Measurements from ENCODE around the gene WIPF1.

WIPF1 gene

GRCh38 chr2:174595116-174595809, 2.3 kb downstream of the WIPF1 start:
- no peak for DNase-seq (ENCODE audit: low spot score)

- DNase-seq (ENCODE audit: low spot score): no peak
Measured at GRCh38 chr2:174594456-174594855, 3.1 kb downstream of the WIPF1 start.

- no peak for DNase-seq (ENCODE audit: low spot score)
Measured at GRCh38 chr2:174593574-174594203, 3.9 kb downstream of the WIPF1 start.

GRCh38 chr2:174593041-174593440, 4.6 kb downstream of the WIPF1 start:
- no peak for DNase-seq (ENCODE audit: low spot score)

GRCh38 chr2:174591740-174592139, 5.9 kb downstream of the WIPF1 start:
- no peak for DNase-seq (ENCODE audit: low spot score)

GRCh38 chr2:174590928-174591648, 6.5 kb downstream of the WIPF1 start:
- no peak for DNase-seq (ENCODE audit: low spot score)

- no peak for DNase-seq (ENCODE audit: low spot score)
Measured at GRCh38 chr2:174590346-174590745, 7.3 kb downstream of the WIPF1 start.

GRCh38 chr2:174589334-174589733, 8.3 kb downstream of the WIPF1 start:
- DNase-seq (ENCODE audit: low spot score): no peak

- DNase-seq (ENCODE audit: low spot score): no peak
Measured at GRCh38 chr2:174588463-174588862, 9.1 kb downstream of the WIPF1 start.

- no peak for DNase-seq (ENCODE audit: low spot score)
Measured at GRCh38 chr2:174587579-174587978, 10.0 kb downstream of the WIPF1 start.

GRCh38 chr2:174586418-174587295, 10.9 kb downstream of the WIPF1 start:
- no peak for DNase-seq (ENCODE audit: low spot score)

GRCh38 chr2:174585657-174586252, 11.8 kb downstream of the WIPF1 start:
- no peak for DNase-seq (ENCODE audit: low spot score)

GRCh38 chr2:174585146-174585545, 12.5 kb downstream of the WIPF1 start:
- no peak for DNase-seq (ENCODE audit: low spot score)

- no peak for DNase-seq (ENCODE audit: low spot score)
Measured at GRCh38 chr2:174581491-174581890, 16.1 kb downstream of the WIPF1 start.

- DNase-seq (ENCODE audit: low spot score): no peak
Measured at GRCh38 chr2:174580951-174581350, 16.7 kb downstream of the WIPF1 start.

- DNase-seq (ENCODE audit: low spot score): no peak
Measured at GRCh38 chr2:174577967-174578589, 19.5 kb downstream of the WIPF1 start.

- no peak for DNase-seq (ENCODE audit: low spot score)
Measured at GRCh38 chr2:174575124-174575776, 22.4 kb downstream of the WIPF1 start.

- no peak for DNase-seq (ENCODE audit: low spot score)
Measured at GRCh38 chr2:174574657-174575056, 22.9 kb downstream of the WIPF1 start.

GRCh38 chr2:174573621-174574081, 24.0 kb downstream of the WIPF1 start:
- DNase-seq (ENCODE audit: low spot score): no peak

GRCh38 chr2:174572556-174572955, 25.0 kb downstream of the WIPF1 start:
- DNase-seq (ENCODE audit: low spot score): no peak

All from HuH-7 (cell line).